CD14-positive monocyte (primary cell): Measurements from ENCODE around the gene RECK. TPM values are rescaled to one million over a fixed set of nuclear protein-coding genes. Genes with fewer than 3 reads are reported as not detected.

Experiments
- DNase-seq, 3 donors: peaks; one replicate each; pipeline ENCODE4 v3.0.0-alpha.2; 2011 to 2022
- H2AFZ ChIP-seq: 2 replicates; pipeline ENCODE4 v1.6.0; 2012; ENCODE audit warnings: mild to moderate bottlenecking, low read depth, low read length, inconsistent platforms; ENCODE audit not compliant: insufficient read depth, poor library complexity, severe bottlenecking
- H3K27ac ChIP-seq, 2 donors: 1 replicate in 1 of 2; 2 replicates in 1 of 2; pipeline ENCODE4 v1.5.1; 2012 to 2013; ENCODE audit warnings: low read length in 2 of 2, control low read depth in 1 of 2, inconsistent platforms in 1 of 2, low read depth in 1 of 2, mild to moderate bottlenecking in 1 of 2
- H3K27me3 ChIP-seq, 2 donors: one replicate each; pipeline versions ENCODE4 v1.6.0 to v1.6.1; 2011 to 2013; ENCODE audit warnings: low read length in 2 of 2; ENCODE audit not compliant: control insufficient read depth in 2 of 2, insufficient read depth in 2 of 2
- H3K36me3 ChIP-seq, 2 donors: replicated peaks in 1 of 2; 1 replicate in 1 of 2; 2 replicates in 1 of 2; pipeline versions ENCODE4 v1.5.1 to v1.6.1; 2012 to 2013; ENCODE audit warnings: low read length in 2 of 2, control low read depth in 1 of 2, inconsistent platforms in 1 of 2, mild to moderate bottlenecking in 1 of 2; ENCODE audit not compliant: insufficient read depth in 2 of 2, control insufficient read depth in 1 of 2
- H3K4me1 ChIP-seq, 2 donors: 1 replicate in 1 of 2; 2 replicates in 1 of 2; pipeline versions ENCODE4 v1.5.1 to v1.6.1; 2012 to 2013; ENCODE audit warnings: low read length in 2 of 2, control low read depth in 1 of 2, inconsistent platforms in 1 of 2, mild to moderate bottlenecking in 1 of 2, moderate library complexity in 1 of 2; ENCODE audit not compliant: insufficient read depth in 2 of 2, control insufficient read depth in 1 of 2
- H3K4me2 ChIP-seq: replicated peaks from 2 replicates; pipeline ENCODE3; 2012; ENCODE audit warnings: low read length, moderate library complexity, mild to moderate bottlenecking; ENCODE audit not compliant: poor library complexity, severe bottlenecking; ENCODE audit errors: extremely low read depth
- H3K4me3 ChIP-seq, 3 experiments: fragments of 200-600 bp in 1 of 3; sonication (generic) in 1 of 3; replicated peaks in 1 of 3; 1 replicate in 2 of 3; 2 replicates in 1 of 3; pipeline ENCODE4 v1.5.1; 2011 to 2013; ENCODE audit warnings: low read length in 3 of 3, mild to moderate bottlenecking in 3 of 3, control low read depth in 2 of 3, low read depth in 2 of 3, inconsistent platforms in 1 of 3, moderate library complexity in 1 of 3
- H3K79me2 ChIP-seq: 2 replicates; pipeline ENCODE4 v1.6.0; 2012; ENCODE audit warnings: mild to moderate bottlenecking, control low read depth, inconsistent platforms, low read length, moderate library complexity; ENCODE audit not compliant: insufficient read depth
- H3K9ac ChIP-seq: 2 replicates; pipeline ENCODE4 v1.6.0; 2017; ENCODE audit warnings: low read length, mild to moderate bottlenecking; ENCODE audit not compliant: insufficient read depth, poor library complexity, severe bottlenecking
- H3K9me3 ChIP-seq, 2 donors: replicated peaks in 1 of 2; 1 replicate in 1 of 2; 2 replicates in 1 of 2; pipeline versions ENCODE4 v1.5.1 to v1.6.1; 2012 to 2013; ENCODE audit warnings: low read length in 2 of 2, control low read depth in 1 of 2; ENCODE audit not compliant: control insufficient read depth in 1 of 2, insufficient read depth in 1 of 2
- H4K20me1 ChIP-seq: 2 replicates; pipeline ENCODE4 v1.6.0; 2012; ENCODE audit warnings: mild to moderate bottlenecking, low read length, control low read depth, moderate library complexity; ENCODE audit not compliant: insufficient read depth
- H3K27ac Mint-ChIP-seq, 7 donors: one replicate each; pipeline ENCODE4 v1.8.0; 2020; ENCODE audit warnings: mild to moderate bottlenecking in 7 of 7, mixed read lengths in 7 of 7, moderate library complexity in 6 of 7, inconsistent platforms in 2 of 7
- H3K27me3 Mint-ChIP-seq, 3 donors: one replicate each; pipeline ENCODE4 v1.8.0; 2021 to 2022; ENCODE audit warnings: low read depth in 3 of 3, mild to moderate bottlenecking in 3 of 3, mixed read lengths in 3 of 3, moderate library complexity in 3 of 3, inconsistent platforms in 1 of 3
- H3K36me3 Mint-ChIP-seq, 2 donors: one replicate each; pipeline ENCODE4 v1.8.0; 2020; ENCODE audit warnings: mixed read lengths in 2 of 2, inconsistent platforms in 1 of 2, mild to moderate bottlenecking in 1 of 2
- H3K4me1 Mint-ChIP-seq: one replicate; pipeline ENCODE4 v1.8.0; 2020; ENCODE audit warnings: mild to moderate bottlenecking, mixed read lengths
- H3K4me3 Mint-ChIP-seq, 2 donors: one replicate each; pipeline ENCODE4 v1.8.0; 2020; ENCODE audit warnings: mild to moderate bottlenecking in 2 of 2, mixed read lengths in 2 of 2, moderate library complexity in 1 of 2
- H3K9me3 Mint-ChIP-seq, 7 donors: one replicate each; pipeline ENCODE4 v1.8.0; 2020 to 2022; ENCODE audit warnings: mixed read lengths in 7 of 7, mild to moderate bottlenecking in 6 of 7, moderate library complexity in 6 of 7, inconsistent platforms in 2 of 7
- WGBS: methylation state at CpG from one replicate; pipeline ENCODE4 v1.1.5; 2013; ENCODE audit warnings: missing lambda C conversion rate; ENCODE audit not compliant: insufficient coverage; 5-methylcytosine and 5-hydroxymethylcytosine counted together
- intact Hi-C, 2 donors: fragments of 100-400 bp; cut with micrococcal nuclease; formaldehyde crosslinking; loops; one replicate each; pipeline versions ENCODE4 v1.15.0 to v1.15.1; 2023
- polyA plus RNA-seq, 3 donors: library from polyadenylated mRNA; depleted of rRNA in 1 of 3; unstranded in 2 of 3; stranded (reverse) in 1 of 3; fragments of 300-500 nt in 2 of 3; fragments of >200 nt in 1 of 3; fragmentation: Illumina TruSeq in 2 of 3; gene quantifications; 1 replicate in 2 of 3; 2 replicates in 1 of 3; pipeline ENCODE4 v1.2.3, GENCODE V29; 2012 to 2021
- TF ChIP-seq, protein P1 (sequence below): fragments of 200-600 bp; IDR thresholded peaks from one replicate; pipeline ENCODE4 v1.8.0; 2022; ENCODE audit warnings: antibody characterized with exemption, mild to moderate bottlenecking

The RECK gene
- polyA plus RNA-seq, 3 donors = 5.0 to 5.2 (median 5.1) TPM

DNA sequence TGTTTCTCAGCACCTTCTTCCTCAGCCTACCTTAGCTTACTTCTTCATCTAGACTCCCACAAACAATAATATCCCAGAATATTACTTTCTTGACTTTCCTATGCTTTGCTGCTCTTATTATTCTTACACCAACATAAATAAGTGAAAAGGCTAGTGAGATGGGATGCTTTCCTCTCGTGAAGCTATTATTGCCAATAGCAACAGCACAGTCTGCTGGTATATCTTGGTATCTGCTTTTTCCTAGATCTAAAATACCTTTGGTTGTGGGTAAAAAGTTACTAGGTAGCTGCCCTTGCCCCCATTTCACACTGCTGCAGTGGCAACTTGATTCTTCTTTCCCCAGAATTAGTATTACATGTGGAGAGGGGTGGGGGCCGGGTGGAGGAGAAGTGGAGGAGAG is 73.7 kb downstream of the RECK start:
- Mint-ChIP-seq H3K36me3 (peaks cover 14 to 22% of the 10 kb centered on the region in 2 donors), H3K27me3 (peaks cover 0 to 4% (median 2%) of the 10 kb centered on the region in 3 donors), H3K4me3 (no peak overlapping the region), H3K4me1 (peaks cover 5% of the 10 kb centered on the region), H3K9me3 (no peaks in the 10 kb centered on the region), H3K27ac (no peak overlapping the region)
- Histone ChIP-seq H3K36me3 (no peaks in the 10 kb centered on the region), H2AFZ (no peak overlapping the region), H3K4me2 (no peak overlapping the region), H3K4me1 (no peaks in the 10 kb centered on the region), H4K20me1 (no peaks in the 10 kb centered on the region), H3K79me2 (no peaks in the 10 kb centered on the region), H3K27me3 (no peaks in the 10 kb centered on the region), H3K4me3 (no peak overlapping the region), H3K9me3 (no peaks in the 10 kb centered on the region), H3K27ac (no peak overlapping the region), H3K9ac (no peak overlapping the region)
- TF ChIP-seq, protein P1, sequence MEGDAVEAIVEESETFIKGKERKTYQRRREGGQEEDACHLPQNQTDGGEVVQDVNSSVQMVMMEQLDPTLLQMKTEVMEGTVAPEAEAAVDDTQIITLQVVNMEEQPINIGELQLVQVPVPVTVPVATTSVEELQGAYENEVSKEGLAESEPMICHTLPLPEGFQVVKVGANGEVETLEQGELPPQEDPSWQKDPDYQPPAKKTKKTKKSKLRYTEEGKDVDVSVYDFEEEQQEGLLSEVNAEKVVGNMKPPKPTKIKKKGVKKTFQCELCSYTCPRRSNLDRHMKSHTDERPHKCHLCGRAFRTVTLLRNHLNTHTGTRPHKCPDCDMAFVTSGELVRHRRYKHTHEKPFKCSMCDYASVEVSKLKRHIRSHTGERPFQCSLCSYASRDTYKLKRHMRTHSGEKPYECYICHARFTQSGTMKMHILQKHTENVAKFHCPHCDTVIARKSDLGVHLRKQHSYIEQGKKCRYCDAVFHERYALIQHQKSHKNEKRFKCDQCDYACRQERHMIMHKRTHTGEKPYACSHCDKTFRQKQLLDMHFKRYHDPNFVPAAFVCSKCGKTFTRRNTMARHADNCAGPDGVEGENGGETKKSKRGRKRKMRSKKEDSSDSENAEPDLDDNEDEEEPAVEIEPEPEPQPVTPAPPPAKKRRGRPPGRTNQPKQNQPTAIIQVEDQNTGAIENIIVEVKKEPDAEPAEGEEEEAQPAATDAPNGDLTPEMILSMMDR = no peak
- DNase-seq = no peak
- intact Hi-C loops = no loop called here
- WGBS = no CpG with 5 or more reads among the region's 2 CpGs

DNA sequence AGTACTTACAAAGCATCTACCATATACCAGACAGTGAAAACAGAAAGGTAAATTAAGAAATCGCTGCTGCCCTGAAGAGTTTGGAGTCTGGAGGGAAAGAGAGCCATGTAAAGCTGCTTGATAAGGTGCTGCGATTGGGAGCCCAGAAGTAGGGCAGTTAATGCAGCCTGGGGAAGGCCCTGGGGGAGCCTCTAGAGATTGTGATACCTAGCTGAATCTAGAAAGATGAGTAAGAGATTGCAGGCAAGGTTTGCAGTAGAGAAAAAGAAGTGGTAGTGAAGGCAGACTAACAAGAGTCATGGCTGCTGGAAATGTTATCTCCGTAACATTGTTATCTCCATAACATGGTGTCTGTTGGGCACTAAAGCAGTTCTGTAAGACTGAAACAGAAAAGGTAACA is 75.8 kb downstream of the RECK start:
- intact Hi-C loops = no loop called here
- Histone ChIP-seq H4K20me1 (no peaks in the 10 kb centered on the region), H3K27me3 (no peaks in the 10 kb centered on the region), H3K9me3 (no peaks in the 10 kb centered on the region), H3K4me2 (no peak overlapping the region), H3K27ac (no peak overlapping the region), H2AFZ (no peak overlapping the region), H3K4me1 (no peaks in the 10 kb centered on the region), H3K4me3 (no peak overlapping the region), H3K9ac (no peak overlapping the region), H3K36me3 (no peaks in the 10 kb centered on the region), H3K79me2 (no peaks in the 10 kb centered on the region)
- Mint-ChIP-seq H3K4me1 (peaks cover 13% of the 10 kb centered on the region), H3K4me3 (no peak overlapping the region), H3K36me3 (peaks cover 17 to 25% of the 10 kb centered on the region in 2 donors), H3K9me3 (no peaks in the 10 kb centered on the region), H3K27ac (no peak overlapping the region), H3K27me3 (peaks cover 0 to 4% (median 2%) of the 10 kb centered on the region in 3 donors)
- WGBS = 100% methylated on average over 3 of the region's 3 CpGs
- TF ChIP-seq, protein P1 = no peak
- no peak for DNase-seq
